Lower leg skin (tissue), 4 donors: ENCODE results near the gene CCDC141. TPM values are rescaled to one million over a fixed set of nuclear protein-coding genes. Genes with fewer than 3 reads are reported as not detected.

ENCODE experiments used
- DNase-seq, 2 donors: peaks; one replicate each; pipeline ENCODE4 v3.0.0-alpha.2; 2019; ENCODE audit warnings: low spot score in 2 of 2
- H3K4me3 ChIP-seq: fragments of 200-600 bp; sonication (generic); 2 replicates; pipeline ENCODE4 v1.5.1; 2017; ENCODE audit warnings: mild to moderate bottlenecking, low read depth; ENCODE audit not compliant: poor library complexity, severe bottlenecking
- POLR2A ChIP-seq, 2 donors: fragments of 450-650 bp; IDR thresholded peaks; one replicate each; pipeline ENCODE4 v1.6.1; 2016 to 2017; ENCODE audit warnings: antibody characterized with exemption in 2 of 2, mild to moderate bottlenecking in 1 of 2, moderate library complexity in 1 of 2
- WGBS, 2 donors: methylation state at CpG; one replicate each; pipeline ENCODE4 v1.1.5; 2018; 5-methylcytosine and 5-hydroxymethylcytosine counted together
- intact Hi-C: fragments of 100-400 bp; cut with DNase I; formaldehyde crosslinking; loops from one replicate; pipeline ENCODE4 v1.15.0; 2023; ENCODE audit warnings: low total_unique reads
- total RNA-seq, 4 donors: library from RNA; depleted of rRNA; stranded (reverse); fragments of >200 nt; gene quantifications; one replicate each; pipeline ENCODE4 v1.1.0, GENCODE V29; 2016
- TF ChIP-seq, protein P1 (sequence below), 3 donors: fragments of 450-650 bp; IDR thresholded peaks; one replicate each; pipeline ENCODE4 v1.5.1; 2016; ENCODE audit warnings: antibody characterized with exemption in 3 of 3, mild to moderate bottlenecking in 3 of 3, moderate library complexity in 2 of 3

CCDC141 gene
- total RNA-seq, 4 donors from 2014 or later = 0.15 to 0.71 (median 0.17) TPM; not detected in 1

GRCh38 chr2:178880257-178880656 is 169.7 kb downstream of the CCDC141 start:
- no peak for DNase-seq
- H3K4me3 ChIP-seq = no peak overlapping the region
- intact Hi-C loops = no loop called here
- 77 to 83% methylated on average over 3 of the region's 3 CpGs for WGBS, 2 donors
- no peak for TF ChIP-seq POLR2A (IDR thresholded peaks at IDR 0.05)

GRCh38 chr2:178877874-178878273 is 172.1 kb downstream of the CCDC141 start:
- 79 to 80% methylated on average over 2 of the region's 2 CpGs for WGBS, 2 donors
- TF ChIP-seq POLR2A (IDR thresholded peaks at IDR 0.05) = no peak

DNA sequence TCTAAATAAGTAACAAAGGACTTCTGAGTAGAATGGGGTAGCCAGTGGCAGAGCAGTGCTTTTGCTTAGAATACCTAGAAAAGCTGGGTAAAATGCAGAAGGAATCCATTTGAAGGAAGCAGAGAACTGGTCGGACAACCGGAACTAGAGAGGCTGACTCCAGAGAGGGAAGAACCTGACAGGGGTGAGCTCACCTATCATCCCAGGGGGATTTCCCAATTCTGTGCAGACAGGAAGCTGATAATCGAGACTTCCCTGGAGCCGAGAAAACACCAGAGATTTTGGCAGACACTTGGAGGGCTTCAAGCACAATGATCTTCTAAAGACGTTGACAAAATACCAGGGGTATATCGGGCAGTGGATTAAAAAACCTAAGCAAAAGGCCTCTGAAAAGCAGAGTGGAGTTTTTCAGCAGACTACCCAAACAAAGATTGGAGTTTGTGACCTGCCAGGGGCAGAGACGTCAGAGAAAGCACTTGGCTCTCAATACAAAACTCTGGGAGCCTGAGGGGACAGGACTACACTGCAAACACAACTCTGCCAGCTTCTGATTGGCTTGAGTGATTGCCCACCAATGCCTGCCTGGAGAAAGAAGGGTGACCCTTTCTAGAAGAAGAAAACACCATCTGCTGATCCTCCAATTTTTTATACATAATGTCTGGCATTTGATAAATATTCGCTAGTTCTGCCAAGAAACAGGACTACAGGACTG is 175.3 kb downstream of the CCDC141 start:
- intact Hi-C loops = no loop called here
- H3K4me3 ChIP-seq = no peak overlapping the region
- TF ChIP-seq, protein P1, sequence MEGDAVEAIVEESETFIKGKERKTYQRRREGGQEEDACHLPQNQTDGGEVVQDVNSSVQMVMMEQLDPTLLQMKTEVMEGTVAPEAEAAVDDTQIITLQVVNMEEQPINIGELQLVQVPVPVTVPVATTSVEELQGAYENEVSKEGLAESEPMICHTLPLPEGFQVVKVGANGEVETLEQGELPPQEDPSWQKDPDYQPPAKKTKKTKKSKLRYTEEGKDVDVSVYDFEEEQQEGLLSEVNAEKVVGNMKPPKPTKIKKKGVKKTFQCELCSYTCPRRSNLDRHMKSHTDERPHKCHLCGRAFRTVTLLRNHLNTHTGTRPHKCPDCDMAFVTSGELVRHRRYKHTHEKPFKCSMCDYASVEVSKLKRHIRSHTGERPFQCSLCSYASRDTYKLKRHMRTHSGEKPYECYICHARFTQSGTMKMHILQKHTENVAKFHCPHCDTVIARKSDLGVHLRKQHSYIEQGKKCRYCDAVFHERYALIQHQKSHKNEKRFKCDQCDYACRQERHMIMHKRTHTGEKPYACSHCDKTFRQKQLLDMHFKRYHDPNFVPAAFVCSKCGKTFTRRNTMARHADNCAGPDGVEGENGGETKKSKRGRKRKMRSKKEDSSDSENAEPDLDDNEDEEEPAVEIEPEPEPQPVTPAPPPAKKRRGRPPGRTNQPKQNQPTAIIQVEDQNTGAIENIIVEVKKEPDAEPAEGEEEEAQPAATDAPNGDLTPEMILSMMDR (IDR thresholded peaks at IDR 0.05) = no peak
- no peak for TF ChIP-seq POLR2A (IDR thresholded peaks at IDR 0.05)
- DNase-seq = no peak
- WGBS, 2 donors = 50 to 54% methylated on average over 8 of the region's 8 CpGs

More at GRCh38 chr2:178877874-178878273, 172.1 kb downstream of the CCDC141 start:
- no peak for DNase-seq
- H3K4me3 ChIP-seq = no peak overlapping the region
- intact Hi-C loops = no loop called here

GRCh38 chr2:178873912-178874311 is 176.0 kb downstream of the CCDC141 start:
- no peak for DNase-seq
- 82 to 90% methylated on average over 3 of the region's 3 CpGs for WGBS, 2 donors
- intact Hi-C loops = no loop called here
- H3K4me3 ChIP-seq = no peak overlapping the region
- TF ChIP-seq, protein P1 (IDR thresholded peaks at IDR 0.05) = no peak
- TF ChIP-seq POLR2A (IDR thresholded peaks at IDR 0.05) = no peak

DNA sequence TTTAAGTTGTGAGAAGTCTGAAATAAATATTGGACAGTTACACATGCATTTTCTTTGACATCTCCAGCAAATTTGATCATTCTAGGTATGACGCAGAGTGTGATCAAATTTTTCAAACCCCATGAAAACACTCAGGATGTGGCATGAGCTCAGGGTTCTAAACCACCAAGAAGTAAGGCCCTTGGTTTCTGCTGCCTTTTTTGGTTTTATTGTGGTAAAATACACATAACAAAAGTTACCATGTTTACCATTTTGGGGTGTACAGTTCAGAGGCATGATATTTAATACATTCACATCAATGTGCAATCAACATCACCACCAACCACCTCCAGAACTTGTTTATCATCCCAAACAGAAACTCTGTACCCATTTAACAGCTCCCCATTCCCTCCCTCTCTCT is 178.4 kb downstream of the CCDC141 start:
- H3K4me3 ChIP-seq = no peak overlapping the region
- no peak for DNase-seq
- intact Hi-C loops = no loop called here
- no peak for TF ChIP-seq POLR2A (IDR thresholded peaks at IDR 0.05)
- TF ChIP-seq, protein P1 (IDR thresholded peaks at IDR 0.05) = no peak
- 95 to 97% methylated on average over 1 of the region's 1 CpG for WGBS, 2 donors

DNA sequence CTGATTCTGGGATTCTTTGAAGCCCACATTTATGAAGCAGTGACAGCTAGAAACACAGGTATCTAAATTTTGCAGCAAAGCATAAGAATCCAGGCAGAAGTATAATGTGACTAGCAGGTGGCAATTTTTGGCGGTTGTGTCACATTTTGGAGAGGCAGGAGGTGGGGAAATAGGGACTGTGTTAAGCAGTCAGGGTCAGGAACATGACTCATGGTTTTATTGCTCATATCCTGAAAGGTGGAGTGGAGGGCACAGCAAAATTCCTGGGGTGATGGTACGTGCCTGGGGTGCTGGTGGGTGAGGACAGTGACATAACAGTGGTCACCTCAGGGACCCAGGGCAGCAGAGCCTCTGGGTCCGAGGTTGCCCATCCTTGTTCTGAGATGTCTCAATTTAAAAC is 179.2 kb downstream of the CCDC141 start:
- 58 to 59% methylated on average over 3 of the region's 3 CpGs for WGBS, 2 donors
- no peak for DNase-seq
- no peak for TF ChIP-seq POLR2A (IDR thresholded peaks at IDR 0.05)
- TF ChIP-seq, protein P1 (IDR thresholded peaks at IDR 0.05) = no peak
- H3K4me3 ChIP-seq = no peak overlapping the region
- intact Hi-C loops = no loop called here

DNA sequence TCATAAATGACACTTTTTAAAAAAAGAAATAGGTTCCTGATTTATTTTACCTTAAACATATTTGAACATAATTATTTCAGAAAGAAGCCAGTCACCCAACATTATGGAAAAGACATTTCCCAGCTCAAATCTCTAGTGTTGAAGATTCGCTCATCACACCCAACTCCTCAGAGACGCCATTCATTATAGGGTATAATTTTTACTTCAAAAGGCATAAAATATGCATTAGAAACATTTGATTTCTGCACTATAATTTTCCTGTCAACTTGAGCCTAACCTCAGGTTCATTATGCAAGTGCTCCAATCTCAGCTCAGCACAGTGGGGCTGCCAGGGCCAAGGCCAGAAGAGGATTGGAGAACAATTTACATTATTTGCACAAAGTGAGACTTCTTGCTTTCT is 183.9 kb downstream of the CCDC141 start:
- no peak overlapping the region for H3K4me3 ChIP-seq
- 88 to 90% methylated on average over 2 of the region's 2 CpGs for WGBS, 2 donors
- no peak for DNase-seq
- TF ChIP-seq POLR2A (IDR thresholded peaks at IDR 0.05) = no peak
- TF ChIP-seq, protein P1 (IDR thresholded peaks at IDR 0.05) = no peak
- intact Hi-C loops = no loop called here
